WTC11 (cell line): ENCODE measurements around the gene MYCBP. TPM values are rescaled to one million over a fixed set of nuclear protein-coding genes. Genes with fewer than 3 reads are reported as not detected.

Source experiments
- ATAC-seq: fragments of 200-7000 bp; cut with Tn5 transposase; 2 replicates; pipeline ENCODE4 v1.10.0; 2021; ENCODE audit warnings: mild to moderate bottlenecking, moderate library complexity
- CTCF ChIA-PET: fragments of 300-600 bp; sonication (Branson Sonifier 250); formaldehyde crosslinking; loops from one replicate; lab custom pipeline; 2021; ENCODE audit warnings: antibody characterized with exemption; lab: Charles Lee
- POLR2A ChIA-PET: fragments of 350-600 bp; sonication (Branson Sonifier 250); formaldehyde crosslinking; loops from one replicate; lab custom pipeline; 2021; ENCODE audit warnings: antibody characterized with exemption; lab: Charles Lee
- DNase-seq: peaks from one replicate; pipeline ENCODE4 v3.0.0; 2021; ENCODE audit warnings: low spot score
- H3K27ac Mint-ChIP-seq: 2 replicates; pipeline ENCODE4 v1.8.0; 2021; ENCODE audit warnings: mixed read lengths
- H3K27me3 Mint-ChIP-seq: 2 replicates; pipeline ENCODE4 v1.8.0; 2021; ENCODE audit warnings: low read depth, mild to moderate bottlenecking, moderate library complexity, mixed read lengths
- H3K36me3 Mint-ChIP-seq: 2 replicates; pipeline ENCODE4 v1.8.0; 2021; ENCODE audit warnings: mixed read lengths
- H3K4me1 Mint-ChIP-seq: 2 replicates; pipeline ENCODE4 v1.8.0; 2022; ENCODE audit warnings: mixed read lengths
- H3K4me3 Mint-ChIP-seq: 2 replicates; pipeline ENCODE4 v1.8.0; 2021; ENCODE audit warnings: mild to moderate bottlenecking, moderate library complexity, mixed read lengths
- H3K9me3 Mint-ChIP-seq: 2 replicates; pipeline ENCODE4 v1.8.0; 2021; ENCODE audit warnings: mixed read lengths
- ARID4B ChIP-seq: sonication (generic); formaldehyde crosslinking; IDR thresholded peaks from 2 replicates; pipeline ENCODE4 v1.8.0; 2023; ENCODE audit warnings: missing genetic modification reagents, mild to moderate bottlenecking, borderline replicate concordance
- ATF6 ChIP-seq: sonication (generic); formaldehyde crosslinking; IDR thresholded peaks from 2 replicates; pipeline ENCODE4 v1.8.1; 2023; ENCODE audit warnings: mild to moderate bottlenecking, missing genetic modification reagents
- CBFB ChIP-seq: sonication (generic); formaldehyde crosslinking; IDR thresholded peaks from 2 replicates; pipeline ENCODE4 v1.8.1; 2022; ENCODE audit warnings: mild to moderate bottlenecking, low read depth, missing genetic modification reagents
- E2F4 ChIP-seq: sonication (generic); formaldehyde crosslinking; IDR thresholded peaks from 2 replicates; pipeline ENCODE4 v1.8.1; 2022; ENCODE audit warnings: low read depth, mild to moderate bottlenecking, moderate library complexity, missing genetic modification reagents, borderline replicate concordance
- E2F5 ChIP-seq: sonication (generic); formaldehyde crosslinking; IDR thresholded peaks from 2 replicates; pipeline ENCODE4 v1.8.1; 2022; ENCODE audit warnings: mild to moderate bottlenecking, moderate library complexity, missing genetic modification reagents
- ETV6 ChIP-seq: sonication (generic); formaldehyde crosslinking; IDR thresholded peaks from 2 replicates; pipeline ENCODE4 v1.8.1; 2022; ENCODE audit warnings: mild to moderate bottlenecking, missing genetic modification reagents
- HMGA2 ChIP-seq: fragments of 250-450 bp; sonication (Bioruptor Pico); IDR thresholded peaks from 2 replicates; pipeline ENCODE4 v1.4.0; 2021; ENCODE audit warnings: mild to moderate bottlenecking, moderate library complexity
- RELA ChIP-seq: sonication (generic); formaldehyde crosslinking; IDR thresholded peaks from 2 replicates; pipeline ENCODE4 v1.8.1; 2022; ENCODE audit warnings: missing genetic modification reagents, mild to moderate bottlenecking, borderline replicate concordance
- SP1 ChIP-seq: sonication (generic); formaldehyde crosslinking; conservative IDR thresholded peaks from 2 replicates; pipeline ENCODE4 v1.8.1; 2022; ENCODE audit warnings: missing genetic modification reagents
- ZNF423 ChIP-seq: fragments of 250-450 bp; sonication (Bioruptor Pico); IDR thresholded peaks from 2 replicates; pipeline ENCODE4 v2.1.2; 2022; ENCODE audit warnings: mild to moderate bottlenecking, moderate library complexity
- ZNF425 ChIP-seq: fragments of 250-450 bp; sonication (Bioruptor Pico); conservative IDR thresholded peaks from 2 replicates; pipeline ENCODE4 v1.9.0; 2021; ENCODE audit warnings: mild to moderate bottlenecking
- total RNA-seq: library from RNA; stranded (reverse); gene quantifications from 3 replicates; pipeline ENCODE4 v1.2.3, GENCODE V29; 2021

Gene MYCBP
- total RNA-seq, 1 experiment from 2014 or later = 31.4 TPM

- TF ChIP-seq ATF6 (CRISPR knock-in tag) (no peak), CBFB (no peak), ETV6 (CRISPR knock-in tag) (no peak), HMGA2 (CRISPR knock-in tag) (no peak), E2F4 (no peak), ZNF423 (CRISPR knock-in tag) (no peak), RELA (CRISPR knock-in tag) (no peak)
Measured at GRCh38 chr1:38889589-38889988, 16.4 kb upstream of the MYCBP start (continued).

GRCh38 chr1:38888423-38889333 lies 15.5 kb upstream of the MYCBP start:
- no peak overlapping the region for H3K4me3 Mint-ChIP-seq
- POLR2A ChIA-PET = interaction anchor here (0.5 kb wide), 1 partner anchor 118 kb away, joined by 3 read pairs; no protein-coding TSS in a partner anchor
- H3K27me3 Mint-ChIP-seq = no peaks in the 10 kb centered on the region; the same call in 1 of the 2 replicates
- CTCF ChIA-PET = no interaction called here
- no peak for ATAC-seq
- H3K36me3 Mint-ChIP-seq = no peaks in the 10 kb centered on the region
- no peak overlapping the region for H3K27ac Mint-ChIP-seq
- H3K9me3 Mint-ChIP-seq = no peaks in the 10 kb centered on the region
- DNase-seq = no peak
- H3K4me1 Mint-ChIP-seq = peaks cover 10% of the 10 kb centered on the region
- TF ChIP-seq E2F5 (CRISPR knock-in tag) = no peak
- TF ChIP-seq, all 79 proteins: peak for 0

GRCh38 chr1:38885092-38885491 lies 11.9 kb upstream of the MYCBP start:
- H3K4me1 Mint-ChIP-seq = peaks cover 3% of the 10 kb centered on the region; the same call in 1 of the 2 replicates
- ChIA-PET POLR2A (no interaction called here), CTCF (no interaction called here)
- no peaks in the 10 kb centered on the region for H3K9me3 Mint-ChIP-seq
- no peak for DNase-seq
- H3K4me3 Mint-ChIP-seq = no peak overlapping the region
- no peak for ATAC-seq
- no peak for TF ChIP-seq SP1 (CRISPR knock-in tag)
- no peak for TF ChIP-seq ZNF425 (CRISPR knock-in tag)
- no peak for TF ChIP-seq ARID4B (CRISPR knock-in tag)
- no peaks in the 10 kb centered on the region for H3K36me3 Mint-ChIP-seq
- H3K27me3 Mint-ChIP-seq = no peaks in the 10 kb centered on the region; the same call in 1 of the 2 replicates
- no peak overlapping the region for H3K27ac Mint-ChIP-seq
